Left kidney (tissue), 2 donors: ENCODE results near the gene BMP3. TPM values are rescaled to one million over a fixed set of nuclear protein-coding genes. Genes with fewer than 3 reads are reported as not detected.

ENCODE experiments used
- DNase-seq: peaks from one replicate; pipeline ENCODE4 v3.0.0-alpha.2; 2013
- polyA plus RNA-seq: library from polyadenylated mRNA; unstranded; fragments of 120-200 nt; gene quantifications from one replicate; pipeline ENCODE4 v1.2.1, GENCODE V29; 2013; ENCODE audit not compliant: insufficient read length

Gene BMP3
- polyA plus RNA-seq, 1 donor = 18.7 TPM

DNA sequence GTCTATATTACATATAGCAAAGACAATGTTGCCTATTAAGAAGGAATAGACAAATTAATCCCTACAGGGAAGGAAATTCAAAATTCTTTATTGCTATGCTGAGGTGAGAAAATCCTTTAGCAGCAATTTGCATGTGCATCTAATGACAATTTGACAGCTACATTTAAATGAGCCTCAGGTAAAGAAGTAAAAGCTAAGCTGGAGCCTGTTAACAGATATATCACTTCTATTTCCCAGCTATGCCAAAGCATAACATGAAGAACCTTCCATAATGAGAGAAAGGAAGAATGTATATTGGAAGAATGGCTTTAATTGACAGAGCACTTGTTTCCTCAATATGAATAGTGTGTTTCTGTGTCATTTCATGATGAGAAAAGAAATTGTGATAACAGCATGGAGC lies 71.6 kb downstream of the BMP3 start:
- DNase-seq = no peak

GRCh38 chr4:81106150-81106549 lies 75.6 kb downstream of the BMP3 start:
- no peak for DNase-seq

Other genes starting within 250 kb of the BMP3 start
- gene PRKG2, start 184.5 kb downstream of the BMP3 start, polyA plus RNA-seq = 2.8 TPM